Upper lobe of left lung (tissue), 6 donors: ENCODE measurements around the gene ITGAE. TPM values are rescaled to one million over a fixed set of nuclear protein-coding genes. Genes with fewer than 3 reads are reported as not detected.
A peak's percentile ranks its signal among the peaks of the same experiment; 100 is the strongest.

Source experiments
- ATAC-seq, 2 donors: fragments of 200-7000 bp; cut with Tn5 transposase; one replicate each; pipeline ENCODE4 v1.9.1; 2022; ENCODE audit warnings: mild to moderate bottlenecking in 2 of 2, moderate library complexity in 2 of 2; ENCODE audit not compliant: low FRiP score in 2 of 2
- DNase-seq, 2 donors: peaks; one replicate each; pipeline ENCODE4 v3.0.0-alpha.2; 2019 to 2020
- H3K27ac ChIP-seq, 4 donors: fragments of 200-600 bp; sonication (generic); one replicate each; pipeline ENCODE4 v1.5.1; 2016 to 2019
- H3K27me3 ChIP-seq, 4 donors: fragments of 200-600 bp; sonication (generic); one replicate each; pipeline ENCODE4 v1.5.1; 2017 to 2019
- H3K36me3 ChIP-seq, 4 donors: fragments of 200-600 bp; sonication (generic); one replicate each; pipeline ENCODE4 v1.5.1; 2016 to 2019
- H3K4me1 ChIP-seq, 4 donors: fragments of 200-600 bp; sonication (generic); one replicate each; pipeline ENCODE4 v1.5.1; 2018 to 2019
- H3K4me3 ChIP-seq, 4 donors: fragments of 200-600 bp; sonication (generic); one replicate each; pipeline ENCODE4 v1.5.1; 2017 to 2019; ENCODE audit warnings: mild to moderate bottlenecking in 2 of 4, moderate library complexity in 1 of 4
- H3K9me3 ChIP-seq, 4 donors: fragments of 200-600 bp; sonication (generic); one replicate each; pipeline ENCODE4 v1.5.1; 2018 to 2019
- CTCF ChIP-seq, 6 experiments: fragments of 450-650 bp in 4 of 6; fragments of 200-600 bp in 2 of 6; sonication (generic) in 2 of 6; IDR thresholded peaks; one replicate each; pipeline ENCODE4 v1.5.1; 2016 to 2019; ENCODE audit warnings: antibody characterized with exemption in 6 of 6
- EP300 ChIP-seq, 4 donors: sonication (generic); formaldehyde crosslinking; IDR thresholded peaks; one replicate each; pipeline ENCODE4 v1.5.1; 2017; ENCODE audit warnings: antibody characterized with exemption in 4 of 4, control low read depth in 2 of 4
- POLR2A ChIP-seq, 4 donors: fragments of 450-650 bp; IDR thresholded peaks; one replicate each; pipeline ENCODE4 v1.5.1; 2016 to 2017; ENCODE audit warnings: antibody characterized with exemption in 4 of 4, mild to moderate bottlenecking in 2 of 4
- POLR2AphosphoS5 ChIP-seq, 2 donors: sonication (generic); formaldehyde crosslinking; IDR thresholded peaks; one replicate each; pipeline ENCODE4 v1.5.1; 2017; ENCODE audit warnings: antibody characterized with exemption in 2 of 2
- WGBS, 2 donors: methylation state at CpG; one replicate each; pipeline ENCODE4 v1.1.5; 2017 to 2018; 5-methylcytosine and 5-hydroxymethylcytosine counted together
- total RNA-seq, 6 donors: library from RNA; depleted of rRNA in 4 of 6; stranded (reverse); fragments of >200 nt in 4 of 6; gene quantifications; one replicate each; pipeline versions ENCODE4 v1.1.0 to v1.2.1, GENCODE V29; 2016 to 2021
- donor health status: DM: no; HTN: no; CAD: no; lungs with moderate emphysema.
- donor health status: DM: no; HTN: yes; CAD: no; lungs with severe emphysema.

Gene ITGAE
- total RNA-seq, 6 donors from 2014 or later, result 17.2 to 36.0 (median 26.4) TPM

GRCh38 chr17:3685174-3685573, 115.8 kb downstream of the ITGAE start:
- no peaks in the 10 kb centered on the region for H3K36me3 ChIP-seq
- no peaks in the 10 kb centered on the region for H3K4me1 ChIP-seq
- H3K27ac ChIP-seq, result no peak overlapping the region
- DNase-seq, result peak in 1 of 2 donors; percentile 69
- no peak for ATAC-seq
- H3K9me3 ChIP-seq, result no peaks in the 10 kb centered on the region
- no peak overlapping the region for H3K4me3 ChIP-seq
- peaks cover 0 to 8% (median 2%) of the 10 kb centered on the region in 4 donors for H3K27me3 ChIP-seq
- WGBS, 2 donors, result 47 to 51% methylated on average over 3 to 7 of the region's 13 CpGs
- no peak for TF ChIP-seq POLR2A (IDR thresholded peaks at IDR 0.05)
- no peak for TF ChIP-seq EP300 (IDR thresholded peaks at IDR 0.05)
- TF ChIP-seq POLR2AphosphoS5 (IDR thresholded peaks at IDR 0.05), result no peak
- no peak for TF ChIP-seq CTCF (IDR thresholded peaks at IDR 0.05)

- 30 to 35% methylated on average over 10 of the region's 10 CpGs for WGBS, 2 donors
- peak; percentile 86 to 88 for ATAC-seq
Observed at GRCh38 chr17:3683054-3683511, 117.9 kb downstream of the ITGAE start.

GRCh38 chr17:3682033-3682432, 119.0 kb downstream of the ITGAE start:
- DNase-seq (peak in 1 of 2 donors; percentile 29), ATAC-seq (no peak)
- Histone ChIP-seq H3K4me1 (no peaks in the 10 kb centered on the region), H3K4me3 (no peak overlapping the region), H3K27ac (no peak overlapping the region), H3K9me3 (no peaks in the 10 kb centered on the region), H3K27me3 (peaks cover 0 to 4% (median 2%) of the 10 kb centered on the region in 4 donors), H3K36me3 (no peaks in the 10 kb centered on the region)
- no peak for TF ChIP-seq POLR2A (IDR thresholded peaks at IDR 0.05)
- WGBS, 2 donors, result 80 to 89% methylated on average over 10 to 12 of the region's 12 CpGs

More at GRCh38 chr17:3683054-3683511, 117.9 kb downstream of the ITGAE start:
- no peaks in the 10 kb centered on the region for H3K9me3 ChIP-seq
- H3K4me3 ChIP-seq, result no peak overlapping the region
- DNase-seq, result no peak
- H3K4me1 ChIP-seq, result no peaks in the 10 kb centered on the region
- H3K27ac ChIP-seq, result no peak overlapping the region
- no peaks in the 10 kb centered on the region for H3K36me3 ChIP-seq
- TF ChIP-seq CTCF (IDR thresholded peaks at IDR 0.05) (peak; percentile 80 to 88 (median 84)), POLR2AphosphoS5 (IDR thresholded peaks at IDR 0.05) (no peak)
- peaks cover 0 to 5% (median 2%) of the 10 kb centered on the region in 4 donors for H3K27me3 ChIP-seq

GRCh38 chr17:3681565-3681964, 119.4 kb downstream of the ITGAE start:
- Histone ChIP-seq H3K27ac (no peak overlapping the region), H3K36me3 (no peaks in the 10 kb centered on the region), H3K9me3 (no peaks in the 10 kb centered on the region), H3K4me3 (no peak overlapping the region), H3K27me3 (peaks cover 0 to 4% (median 2%) of the 10 kb centered on the region in 4 donors), H3K4me1 (no peaks in the 10 kb centered on the region)
- 74 to 83% methylated on average over 19 to 20 of the region's 20 CpGs for WGBS, 2 donors
- DNase-seq (peak in 1 of 2 donors; percentile 56), ATAC-seq (no peak)
- TF ChIP-seq EP300 (IDR thresholded peaks at IDR 0.05) (no peak), POLR2A (IDR thresholded peaks at IDR 0.05) (no peak), CTCF (IDR thresholded peaks at IDR 0.05) (no peak), POLR2AphosphoS5 (IDR thresholded peaks at IDR 0.05) (no peak)

GRCh38 chr17:3681057-3681456, 119.9 kb downstream of the ITGAE start:
- WGBS, 2 donors, result 89 to 91% methylated on average over 12 of the region's 12 CpGs

More at GRCh38 chr17:3681057-3681456, 119.9 kb downstream of the ITGAE start:
- no peak overlapping the region for H3K27ac ChIP-seq
- no peak for DNase-seq
- H3K27me3 ChIP-seq, result peaks cover 0 to 4% (median 2%) of the 10 kb centered on the region in 4 donors
- no peak overlapping the region for H3K4me3 ChIP-seq
- no peak for ATAC-seq
- no peaks in the 10 kb centered on the region for H3K36me3 ChIP-seq
- H3K4me1 ChIP-seq, result no peaks in the 10 kb centered on the region
- TF ChIP-seq CTCF (IDR thresholded peaks at IDR 0.05) (no peak), POLR2AphosphoS5 (IDR thresholded peaks at IDR 0.05) (no peak), EP300 (IDR thresholded peaks at IDR 0.05) (no peak), POLR2A (IDR thresholded peaks at IDR 0.05) (no peak)
- no peaks in the 10 kb centered on the region for H3K9me3 ChIP-seq
